Measurements from ENCODE around the gene ACO1. TPM values are rescaled to one million over a fixed set of nuclear protein-coding genes. Genes with fewer than 3 reads are reported as not detected.

The ACO1 gene
- total RNA-seq, 1 experiment from 2014 or later, result 36.2 TPM

DNA sequence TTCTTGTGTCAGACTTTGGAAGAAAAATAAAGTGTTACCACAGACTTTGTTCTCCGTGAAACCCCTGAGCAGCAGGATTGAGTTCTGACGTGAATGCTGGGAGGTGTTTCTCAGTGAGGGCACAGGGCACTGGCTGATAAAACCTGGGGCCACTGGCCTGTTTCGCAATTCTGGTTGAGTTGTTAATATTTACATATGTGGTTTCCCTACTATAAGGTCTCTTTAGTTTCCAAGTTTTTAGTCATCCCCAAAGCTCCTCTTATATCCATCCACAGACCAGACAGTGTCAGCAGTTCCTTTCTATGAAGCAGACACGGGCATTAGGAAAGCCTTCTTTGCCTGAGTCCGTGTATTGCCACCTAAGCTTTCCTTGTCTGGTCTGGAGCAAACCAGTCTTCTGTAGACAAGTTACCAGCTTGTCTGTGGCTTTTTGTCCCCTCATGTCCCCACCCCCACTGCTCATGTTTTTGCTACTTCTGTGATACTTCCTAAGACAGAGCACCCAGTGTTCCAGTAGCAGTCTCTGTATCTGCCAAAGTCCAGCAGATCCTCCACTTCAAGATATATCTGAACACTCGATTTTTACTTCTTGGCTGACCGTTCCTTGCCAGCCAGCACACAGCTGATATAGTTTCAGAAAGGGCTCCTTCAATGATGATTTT lies 42.0 kb downstream of the ACO1 start:
- ChIA-PET CTCF (no interaction called here), RAD21 (ENCODE audit: low non-redundant PET in 1 of 2, low total read pairs in 2 of 2, uncharacterized antibody in 2 of 2, unreplicated experiment in 2 of 2) (no interaction called here), POLR2A (no interaction called here)
- intact Hi-C loops (cut with micrococcal nuclease), result no loop called here
- no peak overlapping the region for H3K4me2 ChIP-seq (ENCODE audit: low read length)
- no peaks in the 10 kb centered on the region for H3K27me3 ChIP-seq (ENCODE audit: insufficient read depth, low read length)
- H3K79me2 ChIP-seq (ENCODE audit: insufficient read depth, low read length), result no peaks in the 10 kb centered on the region
- H2AFZ ChIP-seq (ENCODE audit: low read depth, low read length, poor library complexity, severe bottlenecking), result no peak overlapping the region
- no peaks in the 10 kb centered on the region for H3K9me2 ChIP-seq (ENCODE audit: insufficient read depth)
- ATAC-seq, result no peak
- H3K27ac ChIP-seq (ENCODE audit: low read depth, low read length), result no peak overlapping the region
- no peaks in the 10 kb centered on the region for H3K4me1 ChIP-seq (ENCODE audit: control insufficient read depth in 1 of 2, insufficient read depth in 2 of 2, low read length in 2 of 2)
- H3K9ac ChIP-seq (ENCODE audit: low read length), result no peak overlapping the region
- H3K4me3 ChIP-seq (replicated peaks in 1 of 2; ENCODE audit: low read depth in 1 of 2, low read length in 2 of 2), result no peak overlapping the region
- BruUV-seq (replicated peaks), result no TSS peak
- no peak for DNase-seq (ENCODE audit: low read depth, low spot score)
- H3K9me3 ChIP-seq (ENCODE audit: control insufficient read depth in 1 of 2, insufficient read depth in 1 of 2, low read depth in 1 of 2, low read length in 2 of 2), result no peaks in the 10 kb centered on the region
- H4K20me1 ChIP-seq (ENCODE audit: insufficient read depth), result no peaks in the 10 kb centered on the region
- TF ChIP-seq POLR2AphosphoS5 (IDR thresholded peaks at IDR 0.05; ENCODE audit: low read depth, low read length), result no peak
- TF ChIP-seq REST (IDR thresholded peaks at IDR 0.05; ENCODE audit: low read depth), result no peak
- no peak for TF ChIP-seq EGR1 (IDR thresholded peaks at IDR 0.05; ENCODE audit: low read depth)
- TF ChIP-seq SP1 (IDR thresholded peaks at IDR 0.05; ENCODE audit: low read depth), result no peak
- TF ChIP-seq SRF (IDR thresholded peaks at IDR 0.05; ENCODE audit: low read depth), result no peak
- TF ChIP-seq SIN3A (IDR thresholded peaks at IDR 0.05; ENCODE audit: low read depth), result no peak
- no peak for TF ChIP-seq RAD21 (IDR thresholded peaks at IDR 0.05; ENCODE audit: low read depth)
- no peak for TF ChIP-seq ZFX (IDR thresholded peaks at IDR 0.05)
- no peak for TF ChIP-seq ZNF274 (IDR thresholded peaks at IDR 0.05; ENCODE audit: low read depth, low read length)
- TF ChIP-seq ZBTB33 (IDR thresholded peaks at IDR 0.05; ENCODE audit: extremely low read depth, insufficient replicate concordance, low read length), result no peak
- TF ChIP-seq EZH2phosphoT487 (IDR thresholded peaks at IDR 0.05; ENCODE audit: borderline replicate concordance), result no peak
- TF ChIP-seq CTCF (IDR thresholded peaks at IDR 0.05 in 2 of 3, conservative IDR thresholded peaks at IDR 0.05 in 1 of 3; ENCODE audit: borderline replicate concordance in 1 of 3, insufficient read depth in 1 of 3, low read depth in 2 of 3, low read length in 2 of 3), result no peak
- H3K36me3 ChIP-seq (ENCODE audit: control insufficient read depth in 1 of 2, insufficient read depth in 2 of 2, low read length in 2 of 2), result peaks cover 4 to 11% of the 10 kb centered on the region in 2 experiments; a peak in 3 of 4 replicates
